ENCODE measurements around the gene SLC35F1. TPM values are rescaled to one million over a fixed set of nuclear protein-coding genes. Genes with fewer than 3 reads are reported as not detected.

Gene SLC35F1
- total and polyA plus RNA-seq, 2 donors (not counting 1 experiment from before 2014, with no cell fraction given): 0.09 to 0.17 TPM

DNA sequence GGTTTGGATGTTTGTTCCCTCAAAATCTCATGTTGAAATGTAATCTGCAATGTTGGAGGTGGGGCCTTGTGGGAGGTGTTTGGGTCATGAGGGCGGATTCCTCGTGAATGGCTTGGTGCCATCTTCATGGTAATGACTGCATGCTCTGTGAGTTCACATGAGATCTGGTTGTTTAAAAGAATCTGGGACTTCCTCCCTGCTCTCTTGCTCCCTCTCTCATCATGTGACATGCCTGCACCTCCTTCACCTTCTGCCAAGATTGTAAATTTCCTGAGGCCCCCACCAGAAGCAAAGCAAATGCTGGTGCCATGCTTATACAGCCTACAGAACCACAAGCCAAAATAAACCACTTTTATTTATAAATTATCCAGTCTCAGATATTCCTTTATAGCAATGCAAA is 390.8 kb downstream of the SLC35F1 start:
- no peak overlapping the region for H3K9ac ChIP-seq (ENCODE audit: insufficient read depth, low read length)
- no peak overlapping the region for H3K4me3 ChIP-seq (replicated peaks in 1 of 4; ENCODE audit: control extremely low read depth in 1 of 4, insufficient read depth in 1 of 4, low read depth in 3 of 4, low read length in 4 of 4)
- TF ChIP-seq, protein P1, sequence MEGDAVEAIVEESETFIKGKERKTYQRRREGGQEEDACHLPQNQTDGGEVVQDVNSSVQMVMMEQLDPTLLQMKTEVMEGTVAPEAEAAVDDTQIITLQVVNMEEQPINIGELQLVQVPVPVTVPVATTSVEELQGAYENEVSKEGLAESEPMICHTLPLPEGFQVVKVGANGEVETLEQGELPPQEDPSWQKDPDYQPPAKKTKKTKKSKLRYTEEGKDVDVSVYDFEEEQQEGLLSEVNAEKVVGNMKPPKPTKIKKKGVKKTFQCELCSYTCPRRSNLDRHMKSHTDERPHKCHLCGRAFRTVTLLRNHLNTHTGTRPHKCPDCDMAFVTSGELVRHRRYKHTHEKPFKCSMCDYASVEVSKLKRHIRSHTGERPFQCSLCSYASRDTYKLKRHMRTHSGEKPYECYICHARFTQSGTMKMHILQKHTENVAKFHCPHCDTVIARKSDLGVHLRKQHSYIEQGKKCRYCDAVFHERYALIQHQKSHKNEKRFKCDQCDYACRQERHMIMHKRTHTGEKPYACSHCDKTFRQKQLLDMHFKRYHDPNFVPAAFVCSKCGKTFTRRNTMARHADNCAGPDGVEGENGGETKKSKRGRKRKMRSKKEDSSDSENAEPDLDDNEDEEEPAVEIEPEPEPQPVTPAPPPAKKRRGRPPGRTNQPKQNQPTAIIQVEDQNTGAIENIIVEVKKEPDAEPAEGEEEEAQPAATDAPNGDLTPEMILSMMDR (conservative IDR thresholded peaks at IDR 0.05 in 1 of 2, IDR thresholded peaks at IDR 0.05 in 1 of 2; ENCODE audit: low read depth in 1 of 2, low read length in 2 of 2): no peak
- no peak for TF ChIP-seq EZH2 (IDR thresholded peaks at IDR 0.05; ENCODE audit: low read length, missing control alignments)
- no peaks in the 10 kb centered on the region for H3K36me3 ChIP-seq (ENCODE audit: control insufficient read depth, insufficient read depth, low read length)
- peak in 1 of 2 donors; percentile 21 for DNase-seq (ENCODE audit: low read depth in 2 of 2)
- H3K4me1 ChIP-seq (ENCODE audit: control insufficient read depth, extremely low read depth, insufficient read depth, low read length): peaks cover 2% of the 10 kb centered on the region
- no peaks in the 10 kb centered on the region for H4K20me1 ChIP-seq (ENCODE audit: control insufficient read depth, extremely low read depth, insufficient read depth, low read length)
- no peaks in the 10 kb centered on the region for H3K9me3 ChIP-seq (ENCODE audit: control insufficient read depth, insufficient read depth, low read depth, low read length)
- no peak overlapping the region for H3K27ac ChIP-seq (ENCODE audit: insufficient read depth, low read length)
- no peak overlapping the region for H3K4me2 ChIP-seq (ENCODE audit: extremely low read depth, insufficient read depth, low read length)
- no peaks in the 10 kb centered on the region for H3K27me3 ChIP-seq (ENCODE audit: control insufficient read depth, insufficient read depth, low read length)
- no peak overlapping the region for H2AFZ ChIP-seq (ENCODE audit: low read length)
- no peaks in the 10 kb centered on the region for H3K79me2 ChIP-seq (ENCODE audit: control insufficient read depth, insufficient read depth, low read length)

DNA sequence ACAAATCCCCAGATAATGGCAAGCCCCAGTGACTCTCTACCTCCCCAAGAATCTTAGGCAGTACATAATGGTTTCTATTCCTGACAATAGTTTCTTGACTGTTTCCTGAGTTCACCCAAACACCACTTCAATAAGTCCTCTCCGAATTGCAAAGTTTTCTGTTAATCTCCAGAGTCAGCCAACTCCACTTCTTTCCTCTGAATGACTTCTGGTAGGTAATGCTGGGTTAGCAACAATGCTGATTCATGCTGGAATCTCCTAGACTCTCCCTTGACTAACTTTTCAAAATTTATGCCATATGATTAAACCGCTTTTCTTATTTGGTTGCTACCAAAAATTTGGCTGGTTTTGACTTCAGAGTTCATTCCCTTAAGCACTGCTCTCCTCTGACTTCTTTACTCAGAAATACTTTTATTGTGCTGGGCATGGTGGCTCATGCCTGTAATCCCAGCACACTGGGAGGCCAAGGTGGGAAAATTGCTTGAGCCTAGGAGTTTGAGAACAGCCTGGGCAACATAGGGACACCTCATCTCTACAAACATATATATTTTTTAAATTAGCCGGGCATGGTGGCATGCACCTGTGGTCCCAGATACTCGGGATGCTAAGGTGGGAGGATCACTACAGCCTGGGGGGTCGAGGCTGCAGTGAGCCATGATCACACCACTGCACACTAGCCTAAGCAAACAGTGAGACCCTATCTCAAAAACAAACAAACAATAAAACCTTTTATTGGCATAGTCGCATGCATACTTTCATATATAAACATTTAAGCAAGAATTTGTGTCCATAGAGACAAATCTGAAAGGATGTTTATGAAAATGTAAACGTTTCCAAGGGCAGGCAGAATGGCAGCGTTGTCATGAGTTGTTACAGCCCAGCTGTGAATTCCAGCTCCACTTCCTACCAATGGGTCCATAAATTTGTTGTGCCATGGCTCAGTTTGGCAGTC is 391.7 kb downstream of the SLC35F1 start:
- TF ChIP-seq EZH2 (IDR thresholded peaks at IDR 0.05; ENCODE audit: low read length, missing control alignments): no peak
- TF ChIP-seq, protein P1 (conservative IDR thresholded peaks at IDR 0.05 in 1 of 2, IDR thresholded peaks at IDR 0.05 in 1 of 2; ENCODE audit: low read depth in 1 of 2, low read length in 2 of 2): no peak
- DNase-seq (ENCODE audit: low read depth in 2 of 2): peak; percentile 36 to 66
- H3K9ac ChIP-seq (ENCODE audit: insufficient read depth, low read length): no peak overlapping the region

GRCh38 chr6:118299457-118299856 is 392.4 kb downstream of the SLC35F1 start:
- H2AFZ ChIP-seq (ENCODE audit: low read length): no peak overlapping the region
- H3K27ac ChIP-seq (ENCODE audit: insufficient read depth, low read length): no peak overlapping the region
- H3K4me2 ChIP-seq (ENCODE audit: extremely low read depth, insufficient read depth, low read length): no peak overlapping the region
- DNase-seq (ENCODE audit: low read depth in 2 of 2): no peak
- no peaks in the 10 kb centered on the region for H3K36me3 ChIP-seq (ENCODE audit: control insufficient read depth, insufficient read depth, low read length)
- peaks cover 2% of the 10 kb centered on the region for H3K4me1 ChIP-seq (ENCODE audit: control insufficient read depth, extremely low read depth, insufficient read depth, low read length)
- no peaks in the 10 kb centered on the region for H3K9me3 ChIP-seq (ENCODE audit: control insufficient read depth, insufficient read depth, low read depth, low read length)
- no peak overlapping the region for H3K4me3 ChIP-seq (replicated peaks in 1 of 4; ENCODE audit: control extremely low read depth in 1 of 4, insufficient read depth in 1 of 4, low read depth in 3 of 4, low read length in 4 of 4)
- TF ChIP-seq EZH2 (IDR thresholded peaks at IDR 0.05; ENCODE audit: low read length, missing control alignments): no peak
- TF ChIP-seq, protein P1 (conservative IDR thresholded peaks at IDR 0.05 in 1 of 2, IDR thresholded peaks at IDR 0.05 in 1 of 2; ENCODE audit: low read depth in 1 of 2, low read length in 2 of 2): no peak
- no peaks in the 10 kb centered on the region for H4K20me1 ChIP-seq (ENCODE audit: control insufficient read depth, extremely low read depth, insufficient read depth, low read length)
- H3K9ac ChIP-seq (ENCODE audit: insufficient read depth, low read length): no peak overlapping the region
- no peaks in the 10 kb centered on the region for H3K79me2 ChIP-seq (ENCODE audit: control insufficient read depth, insufficient read depth, low read length)
- no peaks in the 10 kb centered on the region for H3K27me3 ChIP-seq (ENCODE audit: control insufficient read depth, insufficient read depth, low read length)

More for the DNA sequence above, 391.7 kb downstream of the SLC35F1 start:
- H3K4me2 ChIP-seq (ENCODE audit: extremely low read depth, insufficient read depth, low read length): no peak overlapping the region
- no peaks in the 10 kb centered on the region for H3K36me3 ChIP-seq (ENCODE audit: control insufficient read depth, insufficient read depth, low read length)
- no peaks in the 10 kb centered on the region for H4K20me1 ChIP-seq (ENCODE audit: control insufficient read depth, extremely low read depth, insufficient read depth, low read length)
- no peak overlapping the region for H3K4me3 ChIP-seq (replicated peaks in 1 of 4; ENCODE audit: control extremely low read depth in 1 of 4, insufficient read depth in 1 of 4, low read depth in 3 of 4, low read length in 4 of 4)
- H3K27me3 ChIP-seq (ENCODE audit: control insufficient read depth, insufficient read depth, low read length): no peaks in the 10 kb centered on the region
- no peak overlapping the region for H2AFZ ChIP-seq (ENCODE audit: low read length)
- H3K9me3 ChIP-seq (ENCODE audit: control insufficient read depth, insufficient read depth, low read depth, low read length): no peaks in the 10 kb centered on the region
- peaks cover 2% of the 10 kb centered on the region for H3K4me1 ChIP-seq (ENCODE audit: control insufficient read depth, extremely low read depth, insufficient read depth, low read length)
- H3K79me2 ChIP-seq (ENCODE audit: control insufficient read depth, insufficient read depth, low read length): no peaks in the 10 kb centered on the region
- peak overlapping the region; percentile 28 for H3K27ac ChIP-seq (ENCODE audit: insufficient read depth, low read length)
